GM18498 (cell line): ENCODE measurements around the gene DNAJC8.

ENCODE experiments used
- ATAC-seq: cut with Tn5 transposase; IDR thresholded peaks from one replicate; pipeline ENCODE4 v1.9.1; 2021; ENCODE audit warnings: mild to moderate bottlenecking, moderate library complexity; ENCODE audit not compliant: unreplicated experiment

DNAJC8 gene, protein sequence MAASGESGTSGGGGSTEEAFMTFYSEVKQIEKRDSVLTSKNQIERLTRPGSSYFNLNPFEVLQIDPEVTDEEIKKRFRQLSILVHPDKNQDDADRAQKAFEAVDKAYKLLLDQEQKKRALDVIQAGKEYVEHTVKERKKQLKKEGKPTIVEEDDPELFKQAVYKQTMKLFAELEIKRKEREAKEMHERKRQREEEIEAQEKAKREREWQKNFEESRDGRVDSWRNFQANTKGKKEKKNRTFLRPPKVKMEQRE

DNA sequence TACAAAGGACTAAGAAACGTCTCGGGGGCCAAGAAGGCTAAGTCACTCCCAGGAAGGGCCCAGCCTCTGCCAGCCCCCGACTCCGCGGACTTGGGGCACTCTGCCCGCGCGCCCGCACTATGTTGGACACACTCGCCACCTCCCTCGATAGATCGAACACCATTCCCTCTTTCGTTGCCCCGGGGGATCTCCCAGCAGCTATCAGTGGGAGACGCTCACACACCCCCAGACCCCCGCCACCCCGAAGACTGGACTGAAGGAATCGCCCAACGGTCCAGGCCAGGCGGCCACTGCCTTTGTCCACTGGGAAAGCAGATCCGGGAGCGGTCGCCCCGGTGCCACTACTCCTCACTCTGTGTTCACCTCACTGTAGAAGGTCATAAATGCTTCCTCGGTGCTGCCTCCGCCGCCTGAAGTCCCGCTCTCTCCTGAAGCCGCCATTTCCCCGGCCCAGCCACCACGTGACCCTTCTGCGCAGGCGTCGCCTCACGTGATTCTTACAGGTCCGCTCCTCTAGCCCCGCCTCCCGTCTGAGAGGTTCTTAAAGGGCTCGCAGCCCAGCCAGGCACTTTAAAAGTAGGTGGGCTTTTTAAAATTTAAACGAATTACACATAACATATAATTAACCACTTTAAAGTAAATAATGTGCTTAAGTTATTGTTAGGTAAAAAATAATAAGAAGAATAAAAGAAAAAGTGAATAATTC, at the start of gene DNAJC8:
DNAJC8 (minus strand) TSS at position 472 of the 706 bp plus-strand sequence; CDS start at position 441, 31 bp downstream.
- ATAC-seq, result peak; percentile 62

GRCh38 chr1:28281608-28282425, 49.0 kb upstream of the DNAJC8 start:
- no peak for ATAC-seq

GRCh38 chr1:28280977-28281381, 48.1 kb upstream of the DNAJC8 start:
- ATAC-seq, result no peak

DNA sequence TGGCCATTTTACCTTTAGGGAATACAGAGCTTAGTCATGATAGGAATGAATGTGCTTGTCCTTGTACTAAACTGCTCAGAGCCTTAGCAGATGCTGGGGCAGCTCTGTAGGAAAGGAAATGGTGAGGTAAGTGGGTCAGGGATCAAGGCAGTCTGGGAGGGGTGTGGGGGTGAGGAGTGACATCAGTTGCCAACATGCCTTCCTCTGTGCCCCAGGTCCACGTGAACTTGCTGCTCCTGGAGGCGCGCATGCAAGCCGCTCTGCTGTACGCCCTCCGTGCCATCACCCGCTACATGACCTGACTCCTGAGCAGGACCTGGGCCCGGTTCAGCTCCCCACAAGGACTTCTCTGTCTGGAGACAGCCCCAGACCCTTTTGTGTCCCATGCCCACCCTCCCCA, 47.7 kb upstream of the DNAJC8 start:
- no peak for ATAC-seq

- ATAC-seq, result no peak
Observed at GRCh38 chr1:28279721-28280120, 46.9 kb upstream of the DNAJC8 start.

GRCh38 chr1:28278763-28279162, 45.9 kb upstream of the DNAJC8 start:
- ATAC-seq, result no peak

DNA sequence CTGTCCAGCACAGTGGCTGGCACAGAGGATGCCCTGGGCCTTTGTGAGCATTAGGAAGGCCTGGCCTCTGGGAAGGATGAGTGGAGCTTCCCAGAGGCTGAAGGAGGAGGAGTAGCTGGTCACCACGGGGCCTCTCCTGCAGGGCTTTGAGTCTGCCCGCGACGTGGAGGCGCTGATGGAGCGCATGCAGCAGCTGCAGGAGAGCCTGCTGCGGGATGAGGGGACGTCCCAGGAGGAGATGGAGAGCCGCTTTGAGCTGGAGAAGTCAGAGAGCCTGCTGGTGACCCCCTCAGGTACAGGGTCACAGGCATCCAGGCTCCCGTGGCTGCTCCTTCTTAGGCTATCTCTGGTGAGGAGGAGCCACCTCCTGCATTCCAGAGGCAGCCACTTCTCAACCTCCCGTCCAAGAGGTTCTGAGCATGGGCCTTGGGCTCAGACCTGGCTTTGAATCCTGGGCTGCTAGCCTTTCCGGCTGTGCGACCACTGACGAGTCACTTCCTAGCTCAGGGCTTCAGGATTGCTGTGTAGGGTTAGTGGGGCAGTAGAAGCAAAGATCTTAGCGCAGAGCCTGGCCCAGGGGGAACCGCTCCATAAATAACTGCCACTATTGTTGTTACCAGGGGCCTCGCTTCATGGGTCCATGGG, 40.5 kb upstream of the DNAJC8 start:
- no peak for ATAC-seq

DNA sequence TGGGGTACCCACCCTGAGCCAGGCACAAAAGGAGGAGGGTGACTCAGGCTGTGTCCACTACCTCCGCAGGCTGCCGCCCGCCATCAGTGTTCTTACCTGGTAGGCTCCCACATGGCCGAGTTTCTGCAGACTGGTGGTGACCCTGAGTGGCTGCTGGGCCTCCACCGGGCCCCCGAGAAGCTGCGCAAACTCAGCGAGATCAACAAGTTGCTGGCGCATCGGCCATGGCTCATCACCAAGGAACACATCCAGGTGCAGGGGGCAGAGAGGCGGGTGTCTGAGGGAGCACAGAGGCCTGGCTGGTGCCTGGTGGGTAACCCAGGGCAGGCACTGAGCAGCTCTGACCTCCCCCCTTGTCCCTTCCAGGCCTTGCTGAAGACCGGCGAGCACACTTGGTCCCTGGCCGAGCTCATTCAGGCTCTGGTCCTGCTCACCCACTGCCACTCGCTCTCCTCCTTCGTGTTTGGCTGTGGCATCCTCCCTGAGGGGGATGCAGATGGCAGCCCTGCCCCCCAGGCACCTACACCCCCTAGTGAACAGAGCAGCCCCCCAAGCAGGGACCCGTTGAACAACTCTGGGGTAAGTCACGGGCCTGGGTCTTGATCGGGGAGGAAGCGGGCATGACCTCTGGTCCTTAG, 39.5 kb upstream of the DNAJC8 start:
- no peak for ATAC-seq

DNA sequence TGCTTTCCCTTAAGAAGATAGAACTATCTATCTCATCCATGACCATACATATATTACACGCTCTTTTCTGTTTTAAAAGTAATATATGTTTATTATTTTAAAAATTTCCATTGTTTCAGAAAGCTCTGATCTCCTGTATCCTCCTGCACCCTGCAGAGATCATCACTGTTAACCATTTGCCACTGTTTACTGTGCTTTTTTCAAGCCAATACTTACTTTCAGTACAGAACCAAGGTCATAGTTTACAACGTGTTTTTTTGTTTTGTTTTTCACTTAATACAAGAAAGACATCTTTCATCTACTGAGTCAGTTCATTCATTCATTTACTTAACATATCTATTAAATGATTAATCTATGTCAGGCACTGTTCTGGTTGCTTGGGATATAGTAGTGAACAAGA, 36.7 kb upstream of the DNAJC8 start:
- no peak for ATAC-seq

- ATAC-seq, result no peak
Observed at GRCh38 chr1:28267633-28268032, 34.8 kb upstream of the DNAJC8 start.

- no peak for ATAC-seq
Observed at GRCh38 chr1:28266920-28267322, 34.1 kb upstream of the DNAJC8 start.

GRCh38 chr1:28265577-28265976, 32.7 kb upstream of the DNAJC8 start:
- ATAC-seq, result no peak

DNA sequence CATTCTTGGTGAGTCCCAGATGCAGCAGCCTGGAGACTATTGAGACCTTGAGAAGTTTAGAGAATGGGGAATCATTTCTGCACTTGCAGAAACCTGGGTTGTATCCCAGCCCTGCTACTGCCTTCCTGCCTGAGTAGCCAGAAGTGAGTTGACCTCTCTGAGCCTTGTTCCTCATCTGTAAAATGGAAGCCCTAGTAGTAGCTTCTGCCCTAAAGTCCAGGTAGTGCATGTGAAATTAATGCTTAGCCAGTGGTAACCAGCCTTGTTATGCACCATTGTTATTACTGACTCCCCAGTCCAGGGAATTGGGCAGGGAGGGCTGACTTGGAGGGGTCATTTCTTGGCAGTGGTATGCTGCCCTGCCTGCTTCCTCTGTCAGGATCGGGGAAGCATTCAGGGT, 32.1 kb upstream of the DNAJC8 start:
- ATAC-seq, result no peak

- ATAC-seq, result no peak
Observed at GRCh38 chr1:28260803-28261174, 28.0 kb upstream of the DNAJC8 start.

GRCh38 chr1:28259934-28260802, 27.3 kb upstream of the DNAJC8 start:
- ATAC-seq, result no peak

- peak; percentile 96 for ATAC-seq
Observed at GRCh38 chr1:28259252-28259933, 26.6 kb upstream of the DNAJC8 start, which contains the start of gene SESN2. Gene SESN2 (plus strand): TSS chr1:28259518. CDS start chr1:28259848, 330 bp downstream.

- ATAC-seq, result no peak
Observed at GRCh38 chr1:28258628-28259251, 25.9 kb upstream of the DNAJC8 start.

DNA sequence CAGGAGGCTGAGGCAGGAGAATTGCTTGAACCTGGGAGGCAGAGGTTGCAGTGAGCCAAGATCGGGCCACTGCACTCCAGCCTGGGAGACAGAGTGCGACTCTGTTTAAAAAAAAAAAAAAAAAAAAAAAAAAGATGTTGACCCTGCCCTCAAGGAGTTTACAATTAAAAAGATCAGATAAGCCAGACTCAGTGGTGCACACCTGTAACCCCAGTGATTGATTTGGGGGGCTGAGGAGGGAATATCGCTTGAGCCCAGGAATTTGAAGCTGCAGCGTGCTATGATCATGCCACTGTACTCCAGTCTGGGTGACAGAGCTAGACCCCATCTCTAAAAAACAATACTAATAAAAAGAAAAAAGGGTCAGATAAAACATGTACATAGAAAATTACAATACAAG, 24.9 kb upstream of the DNAJC8 start:
- ATAC-seq, result no peak
